Transverse colon (tissue), 4 donors: ENCODE measurements around the gene USP37. TPM values are rescaled to one million over a fixed set of nuclear protein-coding genes. Genes with fewer than 3 reads are reported as not detected.

Source experiments
- DNase-seq: peaks from one replicate; pipeline ENCODE4 v3.0.0-alpha.2; 2019
- H3K27ac ChIP-seq, 4 donors: fragments of 200-600 bp; sonication (generic); 2 replicates each; pipeline ENCODE4 v1.5.1; 2016 to 2018; ENCODE audit warnings: inconsistent platforms in 4 of 4
- H3K27me3 ChIP-seq: fragments of 200-600 bp; sonication (generic); 2 replicates; pipeline ENCODE4 v1.5.1; 2017; ENCODE audit warnings: inconsistent platforms
- H3K36me3 ChIP-seq, 4 donors: fragments of 200-600 bp; sonication (generic); 2 replicates each; pipeline ENCODE4 v1.5.1; 2017 to 2019; ENCODE audit warnings: inconsistent platforms in 4 of 4
- H3K4me1 ChIP-seq, 4 donors: fragments of 200-600 bp; sonication (generic); 2 replicates each; pipeline ENCODE4 v1.5.1; 2017 to 2020; ENCODE audit warnings: inconsistent platforms in 4 of 4
- H3K4me3 ChIP-seq, 4 donors: fragments of 200-600 bp; sonication (generic); 1 replicate in 1 of 4; 2 replicates in 3 of 4; pipeline versions ENCODE4 v1.5.1 to v1.6.1; 2017 to 2019; ENCODE audit warnings: inconsistent platforms in 4 of 4
- H3K9me3 ChIP-seq, 2 donors: fragments of 200-600 bp; sonication (generic); 2 replicates each; pipeline ENCODE4 v1.5.1; 2017 to 2019; ENCODE audit warnings: inconsistent platforms in 2 of 2
- CTCF ChIP-seq, 5 experiments: fragments of 200-600 bp in 3 of 5; fragments of 450-650 bp in 2 of 5; sonication (generic) in 3 of 5; IDR thresholded peaks; 1 replicate in 2 of 5; 2 replicates in 3 of 5; pipeline ENCODE4 v1.5.1; 2016 to 2017; ENCODE audit warnings: antibody characterized with exemption in 5 of 5, inconsistent platforms in 3 of 5, mild to moderate bottlenecking in 2 of 5, moderate library complexity in 1 of 5
- EP300 ChIP-seq: sonication (generic); formaldehyde crosslinking; IDR thresholded peaks from one replicate; pipeline ENCODE4 v1.6.1; 2017; ENCODE audit warnings: antibody characterized with exemption, low read depth
- POLR2A ChIP-seq: fragments of 450-650 bp; IDR thresholded peaks from one replicate; pipeline ENCODE4 v1.6.1; 2016; ENCODE audit warnings: antibody characterized with exemption, mild to moderate bottlenecking, moderate library complexity
- POLR2AphosphoS5 ChIP-seq, 3 donors: sonication (generic); formaldehyde crosslinking; IDR thresholded peaks; one replicate each; pipeline ENCODE4 v1.6.1; 2016; ENCODE audit warnings: antibody characterized with exemption in 3 of 3
- WGBS, 2 donors: methylation state at CpG; one replicate each; pipeline ENCODE4 v1.1.5; 2018; ENCODE audit warnings: low coverage in 1 of 2; 5-methylcytosine and 5-hydroxymethylcytosine counted together
- in situ Hi-C, 4 donors: fragments of 200-750 bp; cut with MboI; loops; one replicate each; pipeline versions ENCODE4 v1.15.0 to v1.15.1; 2017; ENCODE audit warnings: low sequenced_read_pairs in 3 of 4, low pct_ligation_motif_present in 1 of 4, low pct_unique_long_range_greater_than_20kb in 1 of 4
- intact Hi-C: fragments of 100-400 bp; cut with DNase I; formaldehyde crosslinking; loops from one replicate; pipeline ENCODE4 v1.15.1; 2023; ENCODE audit warnings: low total_unique reads
- total RNA-seq, 4 donors: library from RNA; depleted of rRNA; stranded (reverse); fragments of >200 nt; gene quantifications; one replicate each; pipeline ENCODE4 v1.1.0, GENCODE V29; 2016

Gene USP37
- total RNA-seq, 4 donors from 2014 or later = 1.4 to 15.7 (median 8.1) TPM

GRCh38 chr2:218585541-218585940 is 17.4 kb upstream of the USP37 start:
- Histone ChIP-seq H3K4me3 (no peak overlapping the region), H3K27ac (no peak overlapping the region), H3K4me1 (no peaks in the 10 kb centered on the region), H3K27me3 (no peaks in the 10 kb centered on the region), H3K9me3 (no peaks in the 10 kb centered on the region), H3K36me3 (peaks cover 0 to 77% (median 35%) of the 10 kb centered on the region in 4 donors)
- 100% methylated on average over 1 of the region's 1 CpG for WGBS, 2 donors
- intact Hi-C loops (no loop called here), in situ Hi-C loops (no loop called here)
- no peak for DNase-seq
- TF ChIP-seq POLR2AphosphoS5 (IDR thresholded peaks at IDR 0.05) (no peak), CTCF (IDR thresholded peaks at IDR 0.05) (no peak), EP300 (no peak), POLR2A (no peak)

DNA sequence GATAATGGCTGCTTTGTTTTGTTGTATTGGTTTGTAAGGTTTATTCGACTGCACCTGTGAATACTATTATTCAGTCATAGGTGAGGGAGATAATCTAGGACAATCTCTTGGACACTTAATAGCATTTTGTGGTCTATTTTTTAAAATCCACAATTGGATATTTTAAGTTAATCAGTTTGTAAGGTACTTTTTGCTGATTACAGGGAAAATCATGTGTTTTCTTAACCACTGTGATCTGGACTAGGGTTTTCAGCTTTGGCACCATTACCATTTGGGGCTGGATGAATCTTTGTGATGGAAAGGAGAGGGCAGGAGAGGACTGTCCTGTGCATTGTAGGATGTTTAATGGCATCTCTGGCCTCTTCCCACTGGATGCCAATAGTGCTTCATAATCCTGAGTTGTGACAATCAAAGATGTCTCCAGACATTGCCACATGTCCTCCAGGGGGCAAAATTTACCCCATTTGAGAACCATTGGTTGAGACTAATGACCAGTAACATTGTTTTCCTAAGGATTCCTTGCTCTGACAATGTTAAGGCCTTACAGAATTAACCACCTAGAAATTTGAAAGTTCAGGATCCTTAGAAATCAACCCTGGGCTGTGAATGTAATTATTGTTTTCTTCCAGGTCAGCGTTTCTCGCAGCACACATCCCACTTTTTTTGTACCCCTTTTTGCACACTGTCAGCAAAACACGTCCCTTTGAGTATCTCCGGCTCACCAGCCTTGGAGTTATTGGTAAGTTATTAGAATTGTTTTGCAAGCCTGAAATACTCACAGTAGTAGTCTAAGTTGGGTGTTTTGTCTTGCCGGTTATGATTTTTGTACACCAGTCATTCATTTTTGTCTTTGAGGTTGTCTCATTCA is 16.1 kb upstream of the USP37 start:
- 90 to 94% methylated on average over 5 to 6 of the region's 6 CpGs for WGBS, 2 donors
- no peak for TF ChIP-seq POLR2A
- TF ChIP-seq POLR2AphosphoS5 (IDR thresholded peaks at IDR 0.05) = no peak
- TF ChIP-seq CTCF (IDR thresholded peaks at IDR 0.05) = no peak
- no peak for TF ChIP-seq EP300
- Histone ChIP-seq H3K27me3 (no peaks in the 10 kb centered on the region), H3K9me3 (no peaks in the 10 kb centered on the region), H3K4me3 (no peak overlapping the region), H3K27ac (no peak overlapping the region), H3K4me1 (no peaks in the 10 kb centered on the region), H3K36me3 (peaks cover 0 to 64% (median 28%) of the 10 kb centered on the region in 4 donors)
- in situ Hi-C loops (no loop called here), intact Hi-C loops (no loop called here)
- DNase-seq = no peak

DNA sequence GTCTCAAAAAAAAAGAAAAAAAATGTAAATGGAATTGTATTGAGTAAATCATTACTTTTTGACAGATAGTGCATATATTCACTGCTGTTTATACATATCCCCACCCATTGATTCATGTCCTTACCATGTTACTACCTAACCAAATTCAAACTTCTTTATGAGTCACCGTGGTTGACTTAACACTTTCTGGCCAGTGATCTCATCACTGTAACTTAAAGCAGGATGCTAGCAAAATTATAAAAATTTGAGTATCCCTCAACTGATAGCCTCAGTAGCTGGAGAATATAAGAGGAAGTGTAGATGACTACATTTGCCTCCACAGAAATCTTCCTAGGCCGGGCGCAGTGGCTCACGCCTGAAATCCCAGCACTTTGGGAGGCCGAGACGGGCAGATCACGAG is 13.9 kb upstream of the USP37 start:
- Histone ChIP-seq H3K4me3 (no peak overlapping the region), H3K4me1 (peaks cover 0 to 4% (median 0%) of the 10 kb centered on the region in 4 donors), H3K27me3 (no peaks in the 10 kb centered on the region), H3K36me3 (peaks cover 0 to 47% (median 20%) of the 10 kb centered on the region in 4 donors), H3K27ac (no peak overlapping the region), H3K9me3 (no peaks in the 10 kb centered on the region)
- WGBS, 2 donors = 83 to 89% methylated on average over 1 to 7 of the region's 7 CpGs
- intact Hi-C loops = no loop called here
- DNase-seq = no peak
- TF ChIP-seq POLR2A = no peak
- no peak for TF ChIP-seq CTCF (IDR thresholded peaks at IDR 0.05)
- TF ChIP-seq EP300 = no peak
- TF ChIP-seq POLR2AphosphoS5 (IDR thresholded peaks at IDR 0.05) = no peak
- in situ Hi-C loops = no loop called here

DNA sequence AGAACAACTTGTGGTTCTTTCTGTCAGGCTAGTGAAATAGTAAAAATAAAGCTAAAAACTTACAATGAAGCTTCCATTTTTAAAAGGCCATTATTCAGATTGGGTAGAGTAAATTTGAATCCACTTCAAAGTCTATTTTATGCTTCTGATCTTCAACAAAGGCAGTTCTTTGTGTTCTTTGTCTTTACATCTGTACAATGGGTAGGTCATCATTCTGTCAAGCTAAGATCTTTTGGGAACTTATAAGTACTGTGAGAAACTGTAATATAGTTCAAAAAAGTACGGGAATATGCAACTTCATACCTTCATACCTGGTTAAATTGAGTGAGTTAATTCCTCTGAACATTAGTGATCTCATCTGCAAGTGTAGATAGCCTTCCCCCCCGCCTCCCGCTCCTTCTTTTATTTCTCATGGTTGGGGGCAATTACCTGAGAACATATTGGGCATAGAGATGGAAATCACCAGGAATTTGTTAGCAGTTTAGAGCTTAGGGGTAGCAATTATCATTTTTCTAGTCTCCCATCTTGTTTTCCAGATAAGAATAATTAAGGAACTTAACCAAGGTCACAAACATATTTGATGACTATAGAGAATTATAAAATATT is 10.2 kb upstream of the USP37 start:
- no peak overlapping the region for H3K4me3 ChIP-seq
- 92 to 95% methylated on average over 3 of the region's 3 CpGs for WGBS, 2 donors
- intact Hi-C loops (no loop called here), in situ Hi-C loops (no loop called here)
- H3K4me1 ChIP-seq = peaks cover 0 to 4% (median 0%) of the 10 kb centered on the region in 4 donors
- H3K27ac ChIP-seq = no peak overlapping the region
- DNase-seq = no peak
- TF ChIP-seq CTCF (IDR thresholded peaks at IDR 0.05) = no peak
- no peak for TF ChIP-seq POLR2A
- TF ChIP-seq EP300 = no peak
- no peak for TF ChIP-seq POLR2AphosphoS5 (IDR thresholded peaks at IDR 0.05)
- H3K27me3 ChIP-seq = no peaks in the 10 kb centered on the region
- H3K9me3 ChIP-seq = no peaks in the 10 kb centered on the region
- H3K36me3 ChIP-seq = peaks cover 0 to 23% (median 6%) of the 10 kb centered on the region in 4 donors
